H1 (cell line): ENCODE measurements around the gene PIGBOS1. TPM values are rescaled to one million over a fixed set of nuclear protein-coding genes. Genes with fewer than 3 reads are reported as not detected.

Experiments
- CTCF ChIA-PET: fragments of 300-600 bp; sonication (Branson Sonifier 250); formaldehyde crosslinking; loops from one replicate; lab custom pipeline; 2021; ENCODE audit not compliant: partially characterized antibody; lab: Charles Lee
- POLR2A ChIA-PET: fragments of 300-600 bp; sonication (Branson Sonifier 250); formaldehyde crosslinking; loops from one replicate; lab custom pipeline; 2021; ENCODE audit warnings: inconsistent platforms; ENCODE audit not compliant: partially characterized antibody; lab: Charles Lee
- DNase-seq, 2 experiments: peaks; one replicate each; pipeline versions ENCODE4 v3.0.0 to v3.0.0-alpha.2; 2010 to 2022; ENCODE audit warnings: low spot score in 2 of 2, low read depth in 1 of 2, mixed read lengths in 1 of 2
- FAIRE-seq: peaks from 2 replicates; lab custom pipeline; 2011; peaks lifted over from hg19 to GRCh38; lab: Jason Lieb, UNC
- H2AFZ ChIP-seq: 2 replicates; pipeline ENCODE4 v1.8.1; 2012; ENCODE audit warnings: low read length, inconsistent platforms
- H2AK5ac ChIP-seq: 2 replicates; pipeline ENCODE4 v1.6.1; 2013; ENCODE audit warnings: low read depth, low read length
- H2BK120ac ChIP-seq: replicated peaks from 2 replicates; pipeline ENCODE3; 2013; ENCODE audit warnings: low read depth, low read length, inconsistent platforms
- H2BK12ac ChIP-seq: 2 replicates; pipeline ENCODE4 v1.6.1; 2013; ENCODE audit warnings: low read depth, low read length
- H2BK15ac ChIP-seq: 2 replicates; pipeline ENCODE4 v1.6.1; 2013; ENCODE audit warnings: low read length
- H2BK20ac ChIP-seq: 2 replicates; pipeline ENCODE4 v1.6.1; 2013; ENCODE audit warnings: low read length
- H2BK5ac ChIP-seq: 2 replicates; pipeline ENCODE4 v1.6.1; 2013; ENCODE audit warnings: low read depth, low read length
- H3K14ac ChIP-seq: 2 replicates; pipeline ENCODE4 v1.6.1; 2013; ENCODE audit warnings: inconsistent platforms; ENCODE audit not compliant: insufficient read length
- H3K18ac ChIP-seq: 2 replicates; pipeline ENCODE4 v1.6.1; 2013; ENCODE audit warnings: low read length; ENCODE audit errors: extremely low read depth
- H3K23ac ChIP-seq: 2 replicates; pipeline ENCODE4 v1.6.1; 2013; ENCODE audit warnings: inconsistent platforms; ENCODE audit not compliant: insufficient read length
- H3K23me2 ChIP-seq: 2 replicates; pipeline ENCODE4 v1.6.1; 2013; ENCODE audit warnings: low read depth, low read length
- H3K27ac ChIP-seq: 2 replicates; pipeline ENCODE4 v1.6.1; 2011; ENCODE audit warnings: low read depth, low read length, inconsistent platforms
- H3K27me3 ChIP-seq, 4 experiments: replicated peaks in 1 of 4; 1 replicate in 1 of 4; 2 replicates in 3 of 4; pipeline versions ENCODE4 v1.6.1 to v1.8.1; 2011 to 2013; ENCODE audit warnings: low read length in 3 of 4, mild to moderate bottlenecking in 3 of 4, inconsistent platforms in 2 of 4, mixed read lengths in 2 of 4, moderate library complexity in 1 of 4; ENCODE audit not compliant: control insufficient read depth in 3 of 4, insufficient read depth in 3 of 4; ENCODE audit errors: extremely low read depth in 1 of 4
- H3K36me3 ChIP-seq, 4 experiments: 2 replicates each; pipeline versions ENCODE4 v1.6.1 to v1.8.1; 2011 to 2013; ENCODE audit warnings: mild to moderate bottlenecking in 4 of 4, low read length in 3 of 4, moderate library complexity in 2 of 4, control low read depth in 1 of 4, inconsistent platforms in 1 of 4; ENCODE audit not compliant: insufficient read depth in 4 of 4, control insufficient read depth in 2 of 4
- H3K4ac ChIP-seq: replicated peaks from 2 replicates; pipeline ENCODE3; 2013; ENCODE audit warnings: low read length, low read depth, mixed read lengths, inconsistent platforms; ENCODE audit not compliant: insufficient read length
- H3K4me1 ChIP-seq, 4 experiments: replicated peaks in 1 of 4; 1 replicate in 1 of 4; 2 replicates in 3 of 4; pipeline versions ENCODE4 v1.6.1 to v1.8.1; 2011 to 2013; ENCODE audit warnings: low read length in 3 of 4, inconsistent platforms in 2 of 4, mixed read lengths in 1 of 4; ENCODE audit not compliant: insufficient read depth in 4 of 4, control insufficient read depth in 3 of 4
- H3K4me2 ChIP-seq, 2 experiments: 2 replicates each; pipeline versions ENCODE4 v1.6.1 to v1.8.1; 2011 to 2013; ENCODE audit warnings: low read depth in 2 of 2, low read length in 2 of 2, control low read depth in 1 of 2, inconsistent platforms in 1 of 2, mild to moderate bottlenecking in 1 of 2; ENCODE audit not compliant: insufficient read depth in 1 of 2
- H3K4me3 ChIP-seq, 4 experiments: fragments of 200-600, 300-600 bp in 1 of 4; sonication (generic), shearing (Covaris generic), sonication (Bioruptor Twin) in 1 of 4; 2 replicates each; pipeline versions ENCODE4 v1.5.1 to v1.8.1; 2011 to 2016; ENCODE audit warnings: low read length in 4 of 4, low read depth in 3 of 4, control low read depth in 2 of 4, inconsistent platforms in 2 of 4, mild to moderate bottlenecking in 2 of 4, mixed read lengths in 1 of 4, moderate library complexity in 1 of 4; ENCODE audit not compliant: insufficient read depth in 2 of 4; ENCODE audit errors: extremely low read depth in 1 of 4
- H3K56ac ChIP-seq: replicated peaks from 2 replicates; pipeline ENCODE3; 2013; ENCODE audit warnings: low read depth, mild to moderate bottlenecking, mixed read lengths, low read length, inconsistent platforms; ENCODE audit not compliant: insufficient read length
- H3K79me1 ChIP-seq: 2 replicates; pipeline ENCODE4 v1.6.1; 2013; ENCODE audit warnings: low read depth, low read length, control low read depth
- H3K79me2 ChIP-seq, 2 experiments: 2 replicates each; pipeline versions ENCODE4 v1.6.1 to v1.8.1; 2012 to 2013; ENCODE audit warnings: low read length in 2 of 2, mild to moderate bottlenecking in 2 of 2, inconsistent platforms in 1 of 2; ENCODE audit not compliant: insufficient read depth in 2 of 2, control insufficient read depth in 1 of 2
- H3K9ac ChIP-seq, 4 experiments: replicated peaks in 1 of 4; 1 replicate in 1 of 4; 2 replicates in 3 of 4; pipeline versions ENCODE4 v1.6.1 to v1.8.1; 2011 to 2013; ENCODE audit warnings: low read depth in 3 of 4, low read length in 3 of 4, control low read depth in 2 of 4, mild to moderate bottlenecking in 2 of 4, moderate library complexity in 2 of 4, inconsistent platforms in 1 of 4; ENCODE audit errors: extremely low read depth in 1 of 4
- H3K9me3 ChIP-seq, 2 experiments: 2 replicates each; pipeline versions ENCODE4 v1.6.1 to v1.8.1; 2012 to 2013; ENCODE audit warnings: mild to moderate bottlenecking in 2 of 2, moderate library complexity in 2 of 2, control low read depth in 1 of 2, inconsistent platforms in 1 of 2, low read depth in 1 of 2, low read length in 1 of 2, mixed read lengths in 1 of 2; ENCODE audit not compliant: insufficient read depth in 2 of 2
- H4K20me1 ChIP-seq, 2 experiments: replicated peaks in 1 of 2; 2 replicates each; pipeline versions ENCODE3 to v1.8.1; 2011 to 2013; ENCODE audit warnings: inconsistent platforms in 2 of 2, low read length in 2 of 2, mild to moderate bottlenecking in 1 of 2; ENCODE audit not compliant: insufficient read depth in 2 of 2, control insufficient read depth in 1 of 2
- H4K5ac ChIP-seq: 2 replicates; pipeline ENCODE4 v1.6.1; 2013; ENCODE audit warnings: low read length, low read depth, mixed read lengths, inconsistent platforms; ENCODE audit not compliant: insufficient read length
- H4K8ac ChIP-seq: 2 replicates; pipeline ENCODE4 v1.8.0; 2013; ENCODE audit warnings: mild to moderate bottlenecking, moderate library complexity, low read length, inconsistent platforms; ENCODE audit not compliant: insufficient read depth; ENCODE audit errors: extremely low read depth
- H4K91ac ChIP-seq: replicated peaks from 2 replicates; pipeline ENCODE3; 2013; ENCODE audit warnings: low read length, mixed read lengths, inconsistent platforms; ENCODE audit not compliant: insufficient read length
- POU5F1 ChIP-seq: IDR thresholded peaks from 2 replicates; pipeline ENCODE4 v1.6.1; 2011; ENCODE audit warnings: low read depth, mild to moderate bottlenecking, low read length, moderate library complexity
- USF2 ChIP-seq: IDR thresholded peaks from 2 replicates; pipeline ENCODE4 v1.6.1; 2011; ENCODE audit warnings: low read length, improper control_type of control experiment
- WGBS, 2 experiments: shearing (Covaris generic) in 1 of 2; methylation state at CpG; one replicate each; pipeline versions ENCODE4 v1.1.6 to v1.1.7; 2013 to 2015; ENCODE audit warnings: low lambda C conversion rate in 2 of 2, mixed read lengths in 2 of 2, inconsistent platforms in 1 of 2, low coverage in 1 of 2, missing lambda C conversion rate in 1 of 2; ENCODE audit not compliant: insufficient replicate concordance in 2 of 2, insufficient coverage in 1 of 2, insufficient read length in 1 of 2; ENCODE audit errors: extremely low coverage in 1 of 2, missing lambda C conversion rate in 1 of 2; 5-methylcytosine and 5-hydroxymethylcytosine counted together
- polyA plus RNA-seq, 7 experiments: library from polyadenylated mRNA; depleted of rRNA in 3 of 7; stranded (reverse) in 5 of 7; unstranded in 2 of 7; fragments of >200 nt in 5 of 7; fragments of 200-250 nt in 2 of 7; gene quantifications; 1 replicate in 5 of 7; 2 replicates in 1 of 7; 4 replicates in 1 of 7; pipeline versions ENCODE4 v1.2.1 to v1.2.3, GENCODE V29; 2011 to 2013; ENCODE audit warnings: missing spikeins in 2 of 7, mixed read lengths in 2 of 7
- total RNA-seq: library from RNA; stranded (reverse); fragmentation: NEBNext Ultra II Directional; extraction: Animal tissue kit (Norgen Biotek cat#: 25700); gene quantifications from 2 replicates; pipeline ENCODE4 v1.2.1, GENCODE V29; 2021

Gene PIGBOS1
- total and polyA plus RNA-seq, 2 of the 8 experiments (the other 6 are each of a cell fraction or from before 2014, with no cell fraction given): 7.8 to 16.7 TPM

DNA sequence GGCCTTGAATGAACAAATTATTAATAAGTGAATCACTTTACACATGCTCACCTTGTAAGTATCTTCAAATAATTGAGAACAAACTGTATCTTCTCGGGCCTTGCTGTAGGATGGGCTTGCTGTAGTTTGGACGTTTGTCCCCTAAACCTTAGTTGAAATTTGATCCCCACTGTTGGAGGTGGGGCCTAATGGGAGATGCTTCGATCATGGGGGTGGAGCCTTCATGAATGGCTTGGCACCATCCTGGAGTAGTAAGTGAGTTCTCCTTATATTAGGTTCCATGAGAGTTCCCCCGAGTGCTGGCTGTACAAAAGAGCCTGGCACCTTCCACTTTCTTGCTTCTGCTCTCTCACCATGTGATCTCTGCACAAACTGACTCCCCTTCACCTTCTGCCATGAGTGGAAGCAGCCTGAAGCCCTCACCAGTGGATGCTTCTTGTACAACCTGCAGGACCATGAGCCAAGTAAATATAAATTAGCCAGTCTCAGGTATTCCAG is 29.4 kb upstream of the PIGBOS1 start:
- no peak overlapping the region for H3K56ac ChIP-seq
- no peaks in the 10 kb centered on the region for H3K36me3 ChIP-seq
- H3K23ac ChIP-seq: no peak overlapping the region
- CTCF ChIA-PET: interaction anchor here (0.5 to 1.7 kb wide), 2 partner anchors 10 to 465 kb away, joined by 3 to 7 read pairs; no protein-coding TSS in a partner anchor
- 72% methylated on average over 4 of the region's 4 CpGs; no CpG with 5 or more reads in 1 of the 2 experiments for WGBS, 2 experiments
- H4K20me1 ChIP-seq: no peaks in the 10 kb centered on the region
- H3K27ac ChIP-seq: no peak overlapping the region
- no peak overlapping the region for H2AK5ac ChIP-seq
- TF ChIP-seq USF2: no peak
- no peak for TF ChIP-seq POU5F1
- no peak overlapping the region for H2BK120ac ChIP-seq
- H2AFZ ChIP-seq: no peak overlapping the region
- no peak overlapping the region for H3K18ac ChIP-seq
- DNase-seq (no peak), FAIRE-seq (no peak)
- H2BK15ac ChIP-seq: no peak overlapping the region
- H4K5ac ChIP-seq: no peak overlapping the region
- H3K23me2 ChIP-seq: no peaks in the 10 kb centered on the region
- H3K4me2 ChIP-seq: peak overlapping the region in 1 of 2 experiments; percentile 22; a peak in 1 of 4 replicates
- no peaks in the 10 kb centered on the region for H3K9me3 ChIP-seq
- peaks cover 5 to 11% (median 9%) of the 10 kb centered on the region in 4 experiments; a peak in 6 of 7 replicates for H3K4me1 ChIP-seq
- H4K8ac ChIP-seq: no peak overlapping the region
- H3K4me3 ChIP-seq: no peak overlapping the region; a peak in 1 of 8 replicates
- H2BK12ac ChIP-seq: no peak overlapping the region
- no peaks in the 10 kb centered on the region for H3K79me1 ChIP-seq
- H4K91ac ChIP-seq: no peak overlapping the region
- H3K4ac ChIP-seq: no peak overlapping the region
- H3K27me3 ChIP-seq: no peaks in the 10 kb centered on the region
- no peak overlapping the region for H2BK20ac ChIP-seq
- no peaks in the 10 kb centered on the region for H3K79me2 ChIP-seq
- H3K9ac ChIP-seq: no peak overlapping the region
- H3K14ac ChIP-seq: no peak overlapping the region
- POLR2A ChIA-PET: no interaction called here
- no peak overlapping the region for H2BK5ac ChIP-seq
